Measurements from ENCODE around the gene CCDC85C. TPM values are rescaled to one million over a fixed set of nuclear protein-coding genes. Genes with fewer than 3 reads are reported as not detected.
A peak's percentile ranks its signal among the peaks of the same experiment; 100 is the strongest.

CCDC85C gene
- total and polyA plus RNA-seq, 2 of the 8 experiments (the other 6 are each of a cell fraction or from before 2014, with no cell fraction given): 16.8 to 35.8 TPM

DNA sequence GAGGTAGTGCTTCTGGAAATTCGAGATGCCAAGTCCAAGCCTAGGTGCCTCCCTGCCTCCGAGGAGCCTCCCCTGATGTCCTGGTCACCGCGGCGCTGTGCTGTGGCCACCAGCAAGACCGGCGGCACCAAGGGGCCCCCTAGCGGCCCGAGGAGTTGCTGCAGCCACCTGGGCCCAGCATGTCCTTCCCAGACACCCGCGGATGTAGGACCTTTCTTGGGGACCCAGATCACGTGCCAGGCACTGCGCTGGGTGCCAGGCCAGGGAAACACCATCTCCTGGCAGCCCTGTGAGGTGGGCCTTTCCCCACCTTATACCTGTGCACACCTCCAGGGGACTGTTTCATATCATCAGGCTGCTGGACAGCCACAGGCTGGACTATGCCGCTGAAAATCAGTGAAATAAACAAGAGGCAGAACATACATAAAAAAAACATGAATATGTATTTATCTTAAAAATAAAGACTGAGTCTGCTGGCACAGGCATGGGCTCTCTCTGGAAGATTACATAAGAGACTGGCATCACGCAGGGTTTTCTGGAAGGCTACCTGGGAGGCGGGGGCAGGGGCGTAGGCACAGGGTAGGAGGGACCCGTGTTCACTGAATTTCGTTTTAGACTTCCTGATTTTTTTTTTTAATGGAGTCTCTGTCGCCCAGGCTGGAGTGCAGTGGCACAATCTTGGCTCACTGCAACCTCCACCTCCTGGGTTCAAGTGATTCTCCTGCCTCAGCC lies 25.0 kb upstream of the CCDC85C start:
- Histone ChIP-seq H4K91ac (replicated peaks; ENCODE audit: insufficient read length, low read length) (peak overlapping the region; percentile 63), H2BK5ac (ENCODE audit: low read depth, low read length) (no peak overlapping the region), H2BK20ac (ENCODE audit: low read length) (no peak overlapping the region), H3K4me1 (replicated peaks in 1 of 4; ENCODE audit: control insufficient read depth in 3 of 4, insufficient read depth in 4 of 4, low read length in 3 of 4) (peaks cover 0 to 3% (median 1%) of the 10 kb centered on the region in 4 experiments; a peak in 4 of 7 replicates), H2BK12ac (ENCODE audit: low read depth, low read length) (no peak overlapping the region; the same call in 1 of the 2 replicates), H4K20me1 (replicated peaks in 1 of 2; ENCODE audit: control insufficient read depth in 1 of 2, insufficient read depth in 2 of 2, low read length in 2 of 2) (peaks cover 0 to 4% of the 10 kb centered on the region in 2 experiments), H3K56ac (replicated peaks; ENCODE audit: insufficient read length, low read depth, low read length) (no peak overlapping the region), H3K9ac (replicated peaks in 1 of 4; ENCODE audit: extremely low read depth in 1 of 4, low read depth in 3 of 4, low read length in 3 of 4) (no peak overlapping the region), H3K23me2 (ENCODE audit: low read depth, low read length) (peaks cover 5% of the 10 kb centered on the region; the same call in 1 of the 2 replicates), H3K9me3 (ENCODE audit: insufficient read depth in 2 of 2, low read depth in 1 of 2, low read length in 1 of 2) (no peaks in the 10 kb centered on the region), H3K18ac (ENCODE audit: extremely low read depth, low read length) (0 out of 2 replicates have a peak overlapping the region, but pooled peaks have one; percentile 48), H3K4ac (replicated peaks; ENCODE audit: insufficient read length, low read depth, low read length) (no peak overlapping the region), H3K14ac (ENCODE audit: insufficient read length) (no peak overlapping the region), H3K23ac (ENCODE audit: insufficient read length) (no peak overlapping the region), H2BK15ac (ENCODE audit: low read length) (0 out of 2 replicates have a peak overlapping the region, but pooled peaks have one; percentile 92), H4K5ac (ENCODE audit: insufficient read length, low read depth, low read length) (no peak overlapping the region), H3K27me3 (replicated peaks in 1 of 4; ENCODE audit: control insufficient read depth in 3 of 4, extremely low read depth in 1 of 4, insufficient read depth in 3 of 4, low read length in 3 of 4) (no peaks in the 10 kb centered on the region), H2BK120ac (replicated peaks; ENCODE audit: low read depth, low read length) (no peak overlapping the region), H2AK5ac (ENCODE audit: low read depth, low read length) (no peak overlapping the region), H3K79me2 (ENCODE audit: control insufficient read depth in 1 of 2, insufficient read depth in 2 of 2, low read length in 2 of 2) (no peaks in the 10 kb centered on the region), H3K27ac (ENCODE audit: low read depth, low read length) (no peak overlapping the region), H3K36me3 (ENCODE audit: control insufficient read depth in 2 of 4, insufficient read depth in 4 of 4, low read length in 3 of 4) (no peaks in the 10 kb centered on the region), H2AFZ (ENCODE audit: low read length) (no peak overlapping the region), H3K4me3 (ENCODE audit: extremely low read depth in 1 of 4, insufficient read depth in 2 of 4, low read depth in 3 of 4, low read length in 4 of 4) (no peak overlapping the region), H4K8ac (ENCODE audit: extremely low read depth, insufficient read depth, low read length) (no peak overlapping the region), H3K4me2 (ENCODE audit: insufficient read depth in 1 of 2, low read depth in 2 of 2, low read length in 2 of 2) (no peak overlapping the region), H3K79me1 (ENCODE audit: low read depth, low read length) (no peaks in the 10 kb centered on the region)
- ChIA-PET CTCF (ENCODE audit: partially characterized antibody) (interaction anchor here (0.7 to 4.8 kb wide), 47 partner anchors 8 to 566 kb away, joined by 3 to 32 read pairs (median 4); partner anchors contain the start of gene CCDC85C), POLR2A (ENCODE audit: partially characterized antibody) (no interaction called here)
- WGBS, 2 experiments (ENCODE audit: extremely low coverage in 1 of 2, insufficient coverage in 1 of 2, insufficient read length in 1 of 2, insufficient replicate concordance in 2 of 2, low coverage in 1 of 2, low lambda C conversion rate in 2 of 2, missing lambda C conversion rate in 1 of 2): 41% methylated on average over 20 of the region's 20 CpGs; no CpG with 5 or more reads in 1 of the 2 experiments
- DNase-seq (ENCODE audit: low read depth in 1 of 2, low spot score in 2 of 2) (peak; percentile 43 to 89), FAIRE-seq (no peak)
- TF ChIP-seq BCL11A (IDR thresholded peaks at IDR 0.05; ENCODE audit: low read depth in 2 of 2, low read length in 2 of 2): no peak

All from H1 (cell line).